GM19043 (cell line): ENCODE data around the gene DEFB124.
"Not testable (repeated sequence)": the region's sequence is repeated elsewhere in the genome, so short reads cannot be mapped to it uniquely, and the experiment has no call there.

Experiments
- ATAC-seq: cut with Tn5 transposase; IDR thresholded peaks from one replicate; pipeline ENCODE4 v1.9.1; 2021; ENCODE audit warnings: low read depth; ENCODE audit not compliant: unreplicated experiment

Gene DEFB124

GRCh38 chr20:31489152-31489551 lies 14.2 kb upstream of the DEFB124 start:
- no peak for ATAC-seq

GRCh38 chr20:31488115-31488514 lies 13.2 kb upstream of the DEFB124 start:
- ATAC-seq = no peak

- no peak for ATAC-seq
Observed at GRCh38 chr20:31485450-31486339, 10.8 kb upstream of the DEFB124 start.

GRCh38 chr20:31484001-31484400 lies 9.1 kb upstream of the DEFB124 start:
- ATAC-seq = no peak

- ATAC-seq = no peak
Observed at GRCh38 chr20:31476643-31477215, 1.8 kb upstream of the DEFB124 start.

GRCh38 chr20:31476294-31476585 lies 1.3 kb upstream of the DEFB124 start:
- ATAC-seq = no peak

GRCh38 chr20:31475472-31476293 lies 756 bp upstream of the DEFB124 start:
- ATAC-seq = no peak

GRCh38 chr20:31474097-31474436 lies 860 bp downstream of the DEFB124 start:
- ATAC-seq = no peak

- no peak for ATAC-seq
Observed at GRCh38 chr20:31473331-31474096, 1.4 kb downstream of the DEFB124 start.

GRCh38 chr20:31472395-31473330 lies 2.3 kb downstream of the DEFB124 start:
- ATAC-seq = no peak

- ATAC-seq = not testable (repeated sequence)
Observed at GRCh38 chr20:31470946-31471345, 4.0 kb downstream of the DEFB124 start.

GRCh38 chr20:31454361-31454760 lies 20.6 kb downstream of the DEFB124 start:
- no peak for ATAC-seq

GRCh38 chr20:31452575-31452974 lies 22.4 kb downstream of the DEFB124 start:
- no peak for ATAC-seq

- no peak for ATAC-seq
Observed at GRCh38 chr20:31449511-31450414, 25.2 kb downstream of the DEFB124 start.

- ATAC-seq = no peak
Observed at GRCh38 chr20:31446084-31446819, 28.7 kb downstream of the DEFB124 start.

GRCh38 chr20:31440012-31440659 lies 34.8 kb downstream of the DEFB124 start, which contains the start of gene DEFB123:
TSS of gene DEFB123 (plus strand) at chr20:31440632. CDS start at chr20:31440699, 67 bp downstream.
- ATAC-seq = no peak

- no peak for ATAC-seq
Observed at GRCh38 chr20:31430568-31431115, 44.3 kb downstream of the DEFB124 start.
